ENCODE results near the gene NELFA. TPM values are rescaled to one million over a fixed set of nuclear protein-coding genes. Genes with fewer than 3 reads are reported as not detected.

NELFA gene
- total RNA-seq (2014; rRNA removed; shearing (Covaris generic)), result 32.5 and 38.1 TPM in 2 replicates

DNA sequence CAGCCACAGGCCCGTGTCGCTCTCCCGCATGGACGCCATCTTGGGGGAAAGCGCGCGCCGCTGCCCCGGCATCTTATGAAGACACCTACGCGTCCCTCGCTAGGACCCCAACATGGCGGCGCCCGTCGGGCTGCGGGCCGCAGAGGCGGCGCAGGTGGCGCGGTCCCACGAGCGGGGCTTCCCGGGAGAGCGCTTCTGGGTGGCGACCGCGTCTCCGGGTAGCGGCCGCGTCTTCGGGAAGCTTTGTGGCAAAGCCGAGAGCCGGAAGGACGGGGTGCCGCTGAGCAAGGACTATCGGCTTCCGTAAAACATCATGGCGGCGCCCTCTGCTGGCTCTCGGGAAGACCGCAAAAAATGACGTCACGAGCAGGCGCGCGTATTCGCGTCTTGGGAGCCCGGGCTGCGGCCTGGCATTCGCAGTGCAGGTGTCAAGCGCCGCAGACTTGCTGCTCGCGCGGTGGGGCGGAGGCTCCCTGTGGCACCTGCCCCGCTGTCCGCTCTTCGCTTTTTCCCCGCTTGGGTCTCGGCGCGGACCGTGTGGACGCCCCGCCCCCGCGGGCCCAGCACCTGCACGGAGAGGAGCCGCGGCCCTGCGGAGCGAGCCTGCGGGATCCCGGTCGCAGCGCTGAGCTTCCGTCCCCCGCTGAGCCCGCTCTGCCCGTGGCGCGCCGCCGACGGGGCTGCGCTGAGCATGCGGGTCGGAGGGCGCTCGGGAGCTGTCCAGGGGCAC, at the start of gene NELFA:
Gene NELFA, minus strand, starts transcription at position 54 of the 730 bp plus-strand sequence. Its CDS starts 15 bp downstream, at position 39.
- in situ Hi-C loops (cut with HindIII; ENCODE audit: low sequenced_read_pairs), result no loop called here
- peak; percentile 96 for DNase-seq (ENCODE audit: low spot score)

DNA sequence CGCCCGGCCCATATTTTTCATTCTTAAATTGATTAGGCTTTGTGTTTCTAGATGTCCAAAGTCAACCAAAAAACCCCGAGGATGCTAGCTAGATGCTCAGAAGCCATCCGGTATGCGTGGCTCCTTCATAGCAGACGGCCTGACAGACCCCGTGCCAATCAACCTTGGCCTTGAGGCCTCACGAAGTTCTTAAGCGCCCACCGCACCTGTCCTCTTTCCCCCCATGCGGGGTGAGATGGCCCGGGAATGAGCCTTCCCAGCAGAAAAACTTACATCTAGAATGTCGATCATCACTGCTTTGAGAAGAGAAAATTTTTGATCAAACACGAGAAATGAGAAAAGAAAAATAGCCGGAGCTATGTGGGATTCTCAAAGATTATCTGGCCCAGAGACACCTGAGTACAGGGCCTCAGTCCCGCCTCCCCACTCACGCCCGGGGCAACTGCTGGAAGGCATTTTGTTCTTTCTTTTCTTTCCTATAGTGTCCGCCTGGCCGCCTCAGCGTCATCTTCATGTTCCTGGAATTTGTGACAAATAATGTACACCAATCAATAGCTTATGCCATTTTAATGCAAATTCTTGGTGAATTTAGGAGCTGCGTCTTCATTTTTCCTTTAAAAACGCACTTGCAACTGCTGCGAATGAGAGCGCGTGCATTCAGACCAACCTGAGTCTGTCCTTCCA, 48.8 kb upstream of the NELFA start:
- peak; percentile 43 for DNase-seq (ENCODE audit: low spot score)
- in situ Hi-C loops (cut with HindIII; ENCODE audit: low sequenced_read_pairs), result no loop called here

DNA sequence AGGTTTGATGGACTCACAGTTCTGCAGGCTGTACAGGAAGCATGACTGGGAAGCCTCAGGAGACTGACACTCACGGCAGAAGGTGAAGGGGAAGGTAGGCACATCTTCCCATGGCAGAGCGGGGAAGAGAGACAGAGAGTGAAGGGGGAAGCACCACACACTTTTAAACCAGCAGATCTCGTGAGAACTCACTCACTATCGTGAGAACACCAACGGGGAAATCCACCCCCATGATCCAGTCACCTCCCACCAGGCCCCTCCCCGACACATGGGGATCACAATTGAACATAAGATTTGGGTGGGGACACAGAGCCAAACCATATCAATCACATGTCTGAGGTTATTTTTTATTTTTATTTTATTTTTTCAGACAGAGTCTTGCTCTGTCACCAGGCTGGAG, 45.4 kb upstream of the NELFA start:
- DNase-seq (ENCODE audit: low spot score), result no peak
- in situ Hi-C loops (cut with HindIII; ENCODE audit: low sequenced_read_pairs), result no loop called here

DNA sequence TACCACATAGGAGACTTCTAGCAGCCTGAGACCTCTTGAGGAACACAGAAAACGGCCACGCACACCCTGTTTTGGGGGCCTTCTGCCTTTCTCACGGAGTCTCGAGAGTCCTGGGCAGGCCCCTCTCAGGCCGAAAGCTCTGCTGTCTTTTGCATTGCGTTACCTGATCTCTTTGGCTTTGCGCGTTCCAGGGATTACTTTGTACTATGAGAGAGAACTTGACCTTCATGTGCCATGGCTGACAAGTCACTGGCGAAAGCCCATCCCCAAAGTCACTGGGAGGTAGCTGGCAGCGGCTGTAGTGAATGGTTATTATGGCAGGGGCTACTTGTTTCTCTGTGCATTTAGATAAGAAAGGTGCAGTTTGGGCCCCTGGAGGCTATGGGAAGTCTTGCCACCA, 42.3 kb upstream of the NELFA start:
- DNase-seq (ENCODE audit: low spot score), result no peak
- in situ Hi-C loops (cut with HindIII; ENCODE audit: low sequenced_read_pairs), result no loop called here

DNA sequence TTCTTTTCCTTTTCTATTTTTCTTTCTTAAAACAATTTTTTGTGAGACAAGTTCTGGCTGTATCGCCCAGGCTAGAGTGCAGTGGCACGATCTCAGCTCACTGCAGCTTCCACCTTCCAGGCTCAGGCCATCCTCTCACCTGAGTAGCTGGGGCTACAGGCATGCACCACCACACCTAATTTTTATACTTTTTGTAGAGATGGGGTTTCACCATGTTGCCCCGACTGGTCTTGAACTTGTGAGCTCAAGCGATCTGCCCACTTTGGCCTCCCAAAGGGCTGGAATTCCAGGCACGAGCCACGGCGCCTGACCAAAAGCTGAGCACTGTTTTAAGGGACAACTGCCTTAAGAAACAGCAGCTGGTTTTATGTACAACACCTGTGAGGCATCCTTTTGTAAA, 41.0 kb upstream of the NELFA start:
- in situ Hi-C loops (cut with HindIII; ENCODE audit: low sequenced_read_pairs), result no loop called here
- DNase-seq (ENCODE audit: low spot score), result no peak

DNA sequence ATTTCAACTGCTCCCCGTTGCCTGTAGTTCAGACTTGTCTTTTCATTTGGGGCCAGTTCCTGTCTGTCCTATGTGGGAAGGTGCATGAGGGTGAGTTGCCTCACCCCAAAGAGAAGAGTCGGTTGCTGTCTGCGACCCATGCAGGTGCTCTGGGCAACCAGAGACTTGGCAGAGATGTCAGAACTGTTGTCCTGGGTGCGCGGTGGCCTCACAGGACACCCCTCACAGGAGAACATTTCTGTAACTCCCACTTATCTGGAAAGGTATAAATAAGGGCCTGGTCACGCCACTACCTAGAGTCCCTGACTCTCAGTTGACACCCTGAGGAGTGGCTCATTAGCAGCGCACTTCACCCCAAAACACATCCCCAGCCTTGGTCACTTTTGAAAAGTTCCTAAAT, 40.6 kb upstream of the NELFA start:
- no peak for DNase-seq (ENCODE audit: low spot score)
- in situ Hi-C loops (cut with HindIII; ENCODE audit: low sequenced_read_pairs), result no loop called here

DNA sequence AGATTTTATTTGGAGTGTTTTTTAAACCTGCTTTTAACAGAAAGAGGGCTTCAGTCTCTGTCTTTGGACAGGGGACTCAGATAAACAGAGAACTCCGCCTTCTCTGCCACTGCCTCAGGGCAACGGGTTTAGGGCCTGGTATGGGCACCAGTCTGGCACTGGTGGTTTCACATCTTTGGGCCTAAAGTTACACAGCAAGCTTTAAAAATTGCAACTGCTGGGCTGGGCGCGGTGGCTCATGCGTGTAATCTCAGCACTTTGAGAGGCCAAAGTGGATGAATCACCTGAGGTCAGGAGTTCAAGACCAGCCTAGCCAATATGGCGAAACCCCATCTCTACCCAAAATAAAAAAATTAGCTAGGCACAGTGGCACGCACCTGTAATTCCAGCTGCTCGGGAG, 40.1 kb upstream of the NELFA start:
- in situ Hi-C loops (cut with HindIII; ENCODE audit: low sequenced_read_pairs), result no loop called here
- no peak for DNase-seq (ENCODE audit: low spot score)

DNA sequence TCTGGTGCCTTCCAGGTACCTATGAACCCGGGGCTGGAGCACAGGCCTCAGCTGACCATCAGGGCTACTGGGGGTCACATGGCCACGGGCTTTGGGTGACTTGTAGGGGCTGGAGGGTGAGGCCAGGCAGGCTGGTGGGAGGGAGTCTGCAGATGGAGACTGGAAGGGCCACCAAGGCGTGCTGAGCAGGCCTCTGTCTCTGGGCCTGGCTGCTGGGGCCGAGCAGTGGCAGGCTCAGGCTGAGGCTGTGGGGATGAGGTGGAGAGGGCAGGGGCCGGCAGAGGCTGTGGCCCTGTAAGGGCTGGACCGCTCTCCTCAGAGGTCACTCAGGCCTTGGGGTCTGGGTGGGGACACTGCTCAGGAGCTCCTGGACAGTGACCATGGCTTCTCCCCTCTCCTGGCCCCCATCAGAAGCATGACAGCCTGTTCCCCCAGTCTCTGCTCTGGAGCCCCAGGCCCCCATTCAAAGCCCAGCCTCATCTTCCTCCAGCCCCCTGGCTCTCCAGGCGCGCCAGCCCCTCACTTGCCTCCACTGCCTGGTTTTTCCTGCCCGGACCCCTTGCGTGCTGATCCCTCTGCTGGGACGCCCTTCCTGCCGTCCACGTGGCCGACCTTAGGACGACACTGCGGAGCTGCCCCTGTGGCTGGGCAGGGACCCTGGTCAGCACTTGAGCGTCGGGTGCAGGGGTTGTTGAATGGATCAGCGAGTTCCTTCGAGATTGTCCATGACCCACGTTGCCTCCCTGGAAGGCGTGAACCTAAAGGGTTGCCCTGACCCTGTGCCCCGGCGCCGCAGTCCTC, 39.2 kb upstream of the NELFA start:
- DNase-seq (ENCODE audit: low spot score), result no peak
- in situ Hi-C loops (cut with HindIII; ENCODE audit: low sequenced_read_pairs), result no loop called here

DNA sequence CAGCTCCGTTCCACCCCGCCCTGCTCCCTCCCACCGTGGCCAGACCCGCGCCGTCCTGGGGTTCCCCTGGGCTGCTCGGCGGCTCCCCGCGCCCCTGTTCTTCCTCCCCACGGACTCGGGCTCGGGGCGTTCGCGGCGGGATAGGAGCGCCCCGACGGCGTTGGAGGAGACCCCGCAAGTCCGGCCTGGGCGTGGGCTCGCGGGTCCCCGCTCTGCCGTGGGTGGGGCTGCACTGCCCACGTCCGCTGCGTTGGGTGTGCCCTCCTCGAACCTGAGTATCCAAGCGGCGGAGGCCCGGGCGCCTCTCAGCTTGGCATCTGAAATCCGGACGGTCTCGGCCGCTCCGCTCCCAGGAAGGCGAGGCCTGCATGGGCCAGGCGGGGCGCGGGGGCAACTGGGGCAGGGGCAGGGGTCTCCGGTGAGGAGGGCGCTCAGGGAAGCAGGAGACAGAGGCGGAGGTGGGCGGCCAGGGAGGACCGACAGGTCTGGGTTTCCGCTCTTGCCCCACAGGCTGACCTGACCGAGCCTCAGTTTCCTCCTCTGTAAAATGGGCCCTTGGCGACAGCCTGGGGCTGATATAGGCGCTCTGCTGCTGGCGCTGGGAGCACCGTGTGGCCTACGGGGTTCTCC, 38.4 kb upstream of the NELFA start:
- in situ Hi-C loops (cut with HindIII; ENCODE audit: low sequenced_read_pairs), result no loop called here
- DNase-seq (ENCODE audit: low spot score), result no peak

DNA sequence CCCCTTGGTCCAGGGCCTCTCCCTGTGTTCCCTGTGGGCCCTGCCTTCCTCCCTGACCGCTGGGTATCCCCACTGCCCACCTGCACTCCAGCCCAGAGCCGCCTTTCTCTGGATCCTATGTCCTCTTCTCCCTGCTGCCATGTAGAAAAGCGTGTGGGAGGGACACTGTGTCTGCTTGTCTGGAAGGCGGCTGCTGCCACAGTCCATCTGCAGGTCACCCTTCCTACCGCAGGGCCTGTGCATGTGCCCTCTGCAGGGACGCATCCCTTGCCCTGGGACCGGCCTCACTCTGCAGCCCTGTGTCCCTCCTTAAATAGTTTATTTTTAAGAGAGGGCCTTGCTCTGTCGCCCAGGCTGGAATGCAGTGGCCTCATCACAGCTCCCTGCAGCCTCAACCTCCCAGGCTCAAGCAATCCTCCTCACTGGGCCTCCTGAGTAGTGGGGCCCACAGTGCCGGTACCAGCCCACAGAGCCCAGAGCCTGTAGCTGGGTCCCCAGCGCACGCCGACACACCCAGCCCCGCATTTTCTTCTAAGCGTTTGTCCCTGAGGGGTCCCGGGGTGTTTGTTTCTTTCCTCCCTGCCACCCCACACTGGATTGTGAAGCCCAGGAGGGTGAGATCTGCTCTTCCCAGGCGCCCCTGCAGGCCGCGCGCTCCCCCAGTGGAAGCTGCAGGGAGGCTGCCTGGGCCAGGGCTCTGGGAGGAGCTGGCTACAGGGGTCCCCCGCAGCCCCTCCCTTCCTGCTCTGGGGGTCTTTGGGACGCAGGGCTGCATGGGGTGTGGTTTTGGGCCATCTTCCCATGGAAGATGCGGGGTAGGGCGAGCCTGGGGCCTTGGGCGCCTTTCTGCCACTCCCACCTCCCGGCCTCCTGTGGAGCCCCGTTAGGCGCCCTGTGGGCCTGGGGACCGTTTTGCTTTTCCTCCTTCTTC, 37.5 kb upstream of the NELFA start:
- DNase-seq (ENCODE audit: low spot score), result no peak

DNA sequence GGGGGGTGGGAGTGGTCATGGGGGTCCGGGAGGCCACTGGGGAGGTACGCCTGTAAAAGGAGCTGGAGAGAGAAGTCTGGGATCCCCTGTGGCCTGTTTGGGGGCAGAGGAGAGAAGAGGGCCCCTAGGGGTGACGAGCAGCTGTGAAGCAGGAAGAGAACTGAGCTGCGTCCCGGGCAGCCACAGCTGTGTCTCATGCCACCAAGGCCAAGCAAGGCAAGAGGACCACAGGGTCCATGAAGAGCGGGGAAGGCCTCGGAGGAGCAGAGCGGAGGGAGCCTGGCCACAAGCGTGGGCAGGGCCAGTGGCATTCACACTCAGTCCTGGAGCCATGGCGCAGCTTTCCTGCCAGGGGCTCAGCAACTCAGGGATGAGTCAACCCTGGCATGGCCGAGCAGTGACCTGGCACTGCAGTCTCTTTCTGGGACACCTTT, 36.8 kb upstream of the NELFA start:
- in situ Hi-C loops (cut with HindIII; ENCODE audit: low sequenced_read_pairs), result no loop called here
- DNase-seq (ENCODE audit: low spot score), result peak; percentile 60

More for the DNA sequence above, 37.5 kb upstream of the NELFA start:
- in situ Hi-C loops (cut with HindIII; ENCODE audit: low sequenced_read_pairs), result no loop called here

DNA sequence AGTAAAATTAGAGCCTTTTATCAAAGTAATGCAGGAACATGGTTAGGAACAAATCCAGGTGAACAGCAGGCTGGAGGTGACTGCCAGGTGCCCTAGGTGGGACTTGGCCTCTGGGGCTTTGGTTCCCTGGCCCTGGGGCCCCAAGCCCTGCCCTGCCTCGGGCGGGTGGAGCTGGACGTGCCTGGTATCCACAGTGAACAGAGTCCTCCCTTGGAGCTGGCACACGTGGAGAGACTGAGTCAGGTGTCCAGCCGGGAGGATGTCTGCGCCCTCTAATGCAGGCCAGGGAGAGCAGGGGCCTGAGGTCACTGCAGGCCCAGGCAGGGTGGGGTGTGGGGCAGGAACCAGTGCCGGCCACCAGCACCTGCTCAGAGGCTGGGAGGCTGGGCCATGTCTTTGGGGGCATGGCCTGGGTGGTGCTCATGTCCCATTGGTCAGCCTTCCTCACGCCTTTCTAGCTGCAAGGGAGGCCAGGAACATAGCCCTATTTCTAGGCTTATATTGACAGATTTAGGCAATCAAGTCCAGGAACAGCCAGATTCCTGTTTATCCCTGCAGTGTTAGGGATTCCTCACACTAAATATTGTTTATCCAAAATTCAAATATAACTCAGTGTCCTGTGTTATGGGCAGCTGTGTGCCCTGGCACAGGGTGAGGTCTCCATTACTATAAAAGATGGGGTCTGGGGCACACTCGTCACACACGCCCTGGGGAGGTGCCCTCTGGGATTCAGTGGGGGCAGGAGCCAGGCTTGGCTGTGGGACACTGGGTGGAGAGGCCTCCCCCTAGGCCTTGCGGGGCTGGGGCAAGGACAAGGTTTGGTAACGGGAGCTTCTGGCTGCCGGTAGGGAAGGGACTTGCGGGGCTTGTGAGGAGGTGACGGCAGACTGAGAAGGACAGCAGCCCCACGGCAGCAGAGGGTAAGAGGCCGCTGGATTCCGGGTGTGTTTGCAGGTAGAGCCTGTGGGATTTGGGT, 36.1 kb upstream of the NELFA start:
- no peak for DNase-seq (ENCODE audit: low spot score)

DNA sequence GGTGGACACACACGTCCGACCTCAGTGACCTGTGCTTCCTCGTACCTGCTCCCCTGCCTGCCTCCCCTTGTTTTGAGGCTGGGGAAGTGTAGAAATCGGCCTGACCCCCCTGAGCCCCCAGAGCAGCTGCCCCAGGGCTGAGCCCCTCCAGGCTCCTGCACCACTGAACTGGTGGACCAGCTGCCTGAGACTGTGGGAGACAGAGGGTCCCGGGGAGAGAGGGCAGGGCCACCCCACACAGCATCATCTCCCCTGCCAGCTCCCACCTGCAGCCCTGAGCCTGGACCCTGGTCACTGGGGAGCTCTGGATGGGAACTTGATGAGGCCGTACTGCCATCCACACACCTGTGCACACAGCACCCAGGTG, 35.3 kb upstream of the NELFA start:
- in situ Hi-C loops (cut with HindIII; ENCODE audit: low sequenced_read_pairs), result no loop called here
- DNase-seq (ENCODE audit: low spot score), result no peak

More for the DNA sequence above, 36.1 kb upstream of the NELFA start:
- in situ Hi-C loops (cut with HindIII; ENCODE audit: low sequenced_read_pairs), result no loop called here

DNA sequence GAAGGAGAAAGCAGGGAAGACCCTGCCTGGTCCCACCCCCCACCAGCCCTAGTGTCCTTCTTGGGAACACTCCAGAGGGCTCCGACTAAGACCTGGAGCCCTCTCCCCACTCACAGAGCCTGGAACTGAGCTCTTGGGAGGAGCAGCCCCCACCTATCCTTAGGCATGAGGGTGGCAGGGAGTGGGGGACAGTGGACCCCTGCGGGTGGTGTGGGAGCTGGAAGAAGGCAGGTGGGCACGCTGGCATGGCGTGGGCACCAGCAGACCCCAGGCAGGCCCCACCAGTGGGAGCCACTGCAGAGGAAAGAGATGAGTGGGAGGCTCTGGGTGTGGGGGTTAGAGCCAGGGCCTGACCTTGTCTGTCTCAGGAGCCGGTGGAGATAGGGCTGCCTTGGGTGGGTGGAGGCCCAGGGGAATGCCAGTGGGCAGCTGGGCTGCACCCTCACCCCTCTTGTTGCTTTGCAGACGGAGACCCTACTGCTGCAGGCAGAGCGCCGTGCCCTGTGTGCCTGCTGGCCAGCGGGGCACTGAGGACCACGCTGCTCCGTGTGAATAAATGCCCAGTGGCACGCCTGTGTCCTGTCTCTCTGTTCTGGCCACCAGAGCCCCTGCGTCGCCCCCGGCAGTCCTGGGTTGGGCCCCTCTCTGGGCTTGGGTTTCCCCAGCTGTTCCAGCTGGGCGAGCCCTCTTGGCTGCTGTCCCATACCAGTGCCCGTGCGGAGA, 34.8 kb upstream of the NELFA start:
- DNase-seq (ENCODE audit: low spot score), result no peak
- in situ Hi-C loops (cut with HindIII; ENCODE audit: low sequenced_read_pairs), result no loop called here

DNA sequence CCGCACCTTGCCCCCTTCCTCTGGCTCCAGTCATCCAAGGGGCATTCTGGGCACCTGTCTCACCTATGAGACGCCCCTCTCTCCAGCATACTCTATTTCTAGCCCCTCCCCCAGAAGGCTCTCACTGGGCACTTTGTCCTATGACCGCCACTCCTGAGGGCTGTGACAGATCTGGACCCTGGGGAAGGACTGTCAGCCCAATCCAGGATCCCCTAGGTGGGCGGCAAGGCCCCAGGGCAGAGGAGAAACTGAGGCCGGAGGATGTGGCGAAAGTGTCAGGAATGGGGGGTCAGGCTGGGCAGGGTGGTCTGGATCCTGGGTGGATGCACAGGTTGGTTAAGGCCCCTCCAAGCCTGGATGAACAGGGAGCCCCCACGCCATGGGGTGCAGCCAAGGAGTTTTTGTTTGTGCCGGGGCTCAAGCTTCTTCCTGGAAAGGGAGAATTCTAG, 34.2 kb upstream of the NELFA start:
- in situ Hi-C loops (cut with HindIII; ENCODE audit: low sequenced_read_pairs), result no loop called here
- no peak for DNase-seq (ENCODE audit: low spot score)

DNA sequence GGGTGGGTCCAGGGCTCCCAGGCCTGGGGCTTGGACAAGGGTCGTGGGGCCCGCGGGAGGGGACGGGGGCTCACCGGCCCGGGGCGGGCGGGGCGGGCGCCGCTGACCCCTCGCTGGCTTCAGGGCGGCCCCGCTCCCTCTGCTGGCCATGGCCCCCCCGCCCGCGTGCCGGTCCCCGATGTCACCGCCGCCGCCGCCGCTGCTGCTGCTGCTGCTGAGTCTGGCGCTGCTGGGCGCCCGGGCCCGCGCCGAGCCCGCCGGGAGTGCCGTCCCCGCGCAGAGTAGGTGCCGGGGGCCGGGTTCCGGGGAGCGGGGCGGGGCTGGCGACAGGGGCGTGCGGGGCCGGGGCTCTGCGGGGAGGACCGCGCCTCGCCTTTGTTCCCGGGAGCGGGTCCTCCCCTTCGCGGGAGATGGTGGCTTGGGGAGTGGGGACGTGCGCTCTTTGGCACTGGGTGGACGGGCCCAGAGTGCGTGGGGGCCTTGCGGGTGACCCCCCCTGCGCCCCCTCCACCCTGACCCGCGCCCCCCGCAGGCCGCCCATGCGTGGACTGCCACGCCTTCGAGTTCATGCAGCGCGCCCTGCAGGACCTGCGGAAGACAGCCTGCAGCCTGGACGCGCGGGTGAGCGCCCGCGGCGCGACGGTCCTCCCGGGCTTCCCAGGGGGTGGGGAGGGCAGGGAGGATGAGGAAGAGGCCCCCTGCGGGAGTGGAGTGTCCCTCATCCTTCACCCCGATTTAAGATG, 33.6 kb upstream of the NELFA start:
- in situ Hi-C loops (cut with HindIII; ENCODE audit: low sequenced_read_pairs), result no loop called here
- peak; percentile 5 for DNase-seq (ENCODE audit: low spot score)
